Colonic mucosa (tissue), 4 donors: Measurements from ENCODE around the gene NCKAP5. TPM values are rescaled to one million over a fixed set of nuclear protein-coding genes. Genes with fewer than 3 reads are reported as not detected.

Experiments
- DNase-seq: peaks from one replicate; pipeline ENCODE4 v3.0.0-alpha.2; 2020
- H3K27ac ChIP-seq: fragments of 200-600 bp; one replicate; pipeline ENCODE4 v1.8.0; 2021
- H3K27me3 ChIP-seq: fragments of 200-600 bp; one replicate; pipeline ENCODE4 v1.8.0; 2021
- H3K36me3 ChIP-seq: fragments of 200-600 bp; one replicate; pipeline ENCODE4 v1.8.0; 2021
- H3K4me1 ChIP-seq: fragments of 200-600 bp; one replicate; pipeline ENCODE4 v1.8.0; 2021; ENCODE audit warnings: mild to moderate bottlenecking
- H3K4me3 ChIP-seq: fragments of 200-600 bp; one replicate; pipeline ENCODE4 v1.8.0; 2021
- H3K9ac ChIP-seq, 2 donors: one replicate each; pipeline ENCODE4 v1.7.0; 2013; ENCODE audit warnings: control low read depth in 2 of 2, low read depth in 2 of 2, low read length in 2 of 2
- H3K9me3 ChIP-seq: fragments of 200-600 bp; one replicate; pipeline ENCODE4 v1.8.0; 2021
- intact Hi-C: fragments of 100-400 bp; cut with DNase I; formaldehyde crosslinking; loops from one replicate; pipeline ENCODE4 v1.14.1; 2022
- total RNA-seq, 2 donors: library from RNA; stranded (reverse); fragmentation: NEBNext Ultra II Directional in 1 of 2; extraction: Animal tissue kit (Norgen Biotek cat#: 25700) in 1 of 2; gene quantifications; one replicate each; pipeline ENCODE4 v1.2.1, GENCODE V29; 2021
- TF ChIP-seq, protein P1 (sequence below): fragments of 200-600 bp; IDR thresholded peaks from one replicate; pipeline ENCODE4 v1.8.0; 2022; ENCODE audit warnings: antibody characterized with exemption, mild to moderate bottlenecking
- donor health status: healthy.
- donor health status: DM: no; HTN: no; CAD: no.
- donor health status: DM: no; HTN: no; CAD: no.

NCKAP5 gene
- total RNA-seq, 2 donors from 2014 or later = 2.9 to 3.7 TPM

GRCh38 chr2:133146893-133147292 lies 421.4 kb downstream of the NCKAP5 start:
- intact Hi-C loops = no loop called here

GRCh38 chr2:133143645-133144044 lies 424.6 kb downstream of the NCKAP5 start:
- DNase-seq = no peak

More at GRCh38 chr2:133146893-133147292, 421.4 kb downstream of the NCKAP5 start:
- no peak for DNase-seq
- Histone ChIP-seq H3K27me3 (no peaks in the 10 kb centered on the region), H3K36me3 (no peaks in the 10 kb centered on the region), H3K9me3 (no peaks in the 10 kb centered on the region), H3K9ac (no peak overlapping the region), H3K27ac (no peak overlapping the region), H3K4me3 (no peak overlapping the region), H3K4me1 (no peaks in the 10 kb centered on the region)
- TF ChIP-seq, protein P1, sequence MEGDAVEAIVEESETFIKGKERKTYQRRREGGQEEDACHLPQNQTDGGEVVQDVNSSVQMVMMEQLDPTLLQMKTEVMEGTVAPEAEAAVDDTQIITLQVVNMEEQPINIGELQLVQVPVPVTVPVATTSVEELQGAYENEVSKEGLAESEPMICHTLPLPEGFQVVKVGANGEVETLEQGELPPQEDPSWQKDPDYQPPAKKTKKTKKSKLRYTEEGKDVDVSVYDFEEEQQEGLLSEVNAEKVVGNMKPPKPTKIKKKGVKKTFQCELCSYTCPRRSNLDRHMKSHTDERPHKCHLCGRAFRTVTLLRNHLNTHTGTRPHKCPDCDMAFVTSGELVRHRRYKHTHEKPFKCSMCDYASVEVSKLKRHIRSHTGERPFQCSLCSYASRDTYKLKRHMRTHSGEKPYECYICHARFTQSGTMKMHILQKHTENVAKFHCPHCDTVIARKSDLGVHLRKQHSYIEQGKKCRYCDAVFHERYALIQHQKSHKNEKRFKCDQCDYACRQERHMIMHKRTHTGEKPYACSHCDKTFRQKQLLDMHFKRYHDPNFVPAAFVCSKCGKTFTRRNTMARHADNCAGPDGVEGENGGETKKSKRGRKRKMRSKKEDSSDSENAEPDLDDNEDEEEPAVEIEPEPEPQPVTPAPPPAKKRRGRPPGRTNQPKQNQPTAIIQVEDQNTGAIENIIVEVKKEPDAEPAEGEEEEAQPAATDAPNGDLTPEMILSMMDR = no peak

DNA sequence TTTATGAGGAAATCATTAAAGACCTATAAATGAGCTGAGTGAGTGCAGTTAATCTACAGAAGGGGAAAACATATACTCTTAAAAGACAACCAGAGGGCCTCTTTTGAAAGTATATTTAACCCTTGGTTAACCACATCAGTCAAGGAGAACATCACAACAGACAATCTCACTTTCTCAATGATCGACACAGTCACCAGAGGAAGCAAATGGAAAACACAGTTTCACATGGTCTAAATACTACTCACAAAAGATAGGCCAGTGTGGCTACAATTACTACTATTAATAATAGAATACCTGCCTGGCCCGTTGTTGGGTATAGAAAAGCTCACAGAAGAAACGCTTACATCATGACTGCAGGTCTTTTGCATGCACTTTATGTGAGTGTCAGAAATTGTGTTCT lies 426.2 kb downstream of the NCKAP5 start:
- Histone ChIP-seq H3K27me3 (no peaks in the 10 kb centered on the region), H3K9ac (no peak overlapping the region), H3K4me1 (no peaks in the 10 kb centered on the region), H3K27ac (no peak overlapping the region), H3K36me3 (no peaks in the 10 kb centered on the region), H3K9me3 (no peaks in the 10 kb centered on the region), H3K4me3 (no peak overlapping the region)
- TF ChIP-seq, protein P1 = no peak
- no peak for DNase-seq
- intact Hi-C loops = no loop called here

More at GRCh38 chr2:133143645-133144044, 424.6 kb downstream of the NCKAP5 start:
- Histone ChIP-seq H3K9me3 (no peaks in the 10 kb centered on the region), H3K27me3 (no peaks in the 10 kb centered on the region), H3K4me1 (no peaks in the 10 kb centered on the region), H3K9ac (no peak overlapping the region), H3K27ac (no peak overlapping the region), H3K36me3 (no peaks in the 10 kb centered on the region), H3K4me3 (no peak overlapping the region)
- intact Hi-C loops = no loop called here
- TF ChIP-seq, protein P1 = no peak

DNA sequence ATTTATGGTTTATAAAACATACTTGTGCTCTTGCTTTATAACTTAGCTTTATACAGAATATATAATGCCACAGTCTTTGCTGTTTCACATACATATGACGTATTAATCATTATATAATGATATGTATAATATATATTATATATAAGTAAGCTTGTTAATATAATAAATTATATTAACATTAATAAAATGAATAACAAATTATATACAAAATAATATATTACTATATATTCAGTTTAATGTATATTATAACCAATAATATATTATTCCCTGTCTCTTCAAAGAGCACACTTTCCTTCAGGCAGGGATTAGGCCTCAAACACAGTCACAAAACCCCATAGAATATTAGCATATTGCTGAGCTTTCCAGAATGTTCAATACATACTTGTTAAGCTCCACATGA lies 427.6 kb downstream of the NCKAP5 start:
- TF ChIP-seq, protein P1 = no peak
- Histone ChIP-seq H3K36me3 (no peaks in the 10 kb centered on the region), H3K27me3 (no peaks in the 10 kb centered on the region), H3K27ac (no peak overlapping the region), H3K9ac (no peak overlapping the region), H3K4me1 (no peaks in the 10 kb centered on the region), H3K4me3 (no peak overlapping the region), H3K9me3 (no peaks in the 10 kb centered on the region)
- intact Hi-C loops = no loop called here
- DNase-seq = no peak

DNA sequence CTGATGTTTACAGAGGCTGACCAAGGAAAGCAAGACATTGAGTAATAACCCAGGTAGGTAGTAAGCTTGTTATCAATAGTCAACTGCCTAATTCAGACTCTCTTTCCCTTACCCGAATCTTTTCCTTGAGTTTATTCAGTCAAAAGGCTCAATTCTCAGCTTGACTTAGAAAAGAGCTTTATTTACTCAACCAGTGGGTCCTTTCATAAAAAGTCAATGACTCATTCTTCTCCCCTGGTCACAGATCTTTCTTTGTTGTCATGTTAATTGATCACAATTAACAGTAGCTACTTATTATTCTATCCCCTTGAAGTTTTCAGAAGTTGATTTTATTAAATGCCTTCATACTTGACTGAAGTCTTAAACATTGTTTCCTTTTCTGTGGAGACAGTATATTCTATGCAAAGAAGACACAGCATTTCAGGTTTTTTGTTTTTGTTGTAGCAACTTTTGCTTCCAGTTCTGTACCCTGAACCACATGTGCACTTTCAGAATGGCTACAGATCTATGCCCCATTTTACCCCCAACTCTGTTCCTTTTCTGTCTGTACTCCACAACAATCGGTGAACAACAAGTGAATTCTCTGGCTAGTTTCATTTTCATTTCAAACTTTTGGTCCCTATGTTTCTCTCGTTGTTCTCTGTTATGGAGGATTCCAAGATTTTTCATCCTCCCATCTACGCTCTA lies 428.3 kb downstream of the NCKAP5 start:
- Histone ChIP-seq H3K9me3 (no peaks in the 10 kb centered on the region), H3K4me3 (no peak overlapping the region), H3K4me1 (no peaks in the 10 kb centered on the region), H3K27ac (no peak overlapping the region), H3K27me3 (no peaks in the 10 kb centered on the region), H3K9ac (no peak overlapping the region), H3K36me3 (no peaks in the 10 kb centered on the region)
- DNase-seq = no peak
- intact Hi-C loops = no loop called here
- TF ChIP-seq, protein P1 = no peak
